Body of pancreas (tissue), 4 donors: ENCODE measurements around the gene MATR3. TPM values are rescaled to one million over a fixed set of nuclear protein-coding genes. Genes with fewer than 3 reads are reported as not detected.
"Not testable (repeated sequence)": the region's sequence is repeated elsewhere in the genome, so short reads cannot be mapped to it uniquely, and the experiment has no call there.

Experiments
- ATAC-seq: fragments of 150-250 bp; one replicate; pipeline ENCODE4 v1.9.1; 2016
- DNase-seq, 4 donors: peaks; one replicate each; pipeline ENCODE4 v3.0.0-alpha.2; 2019
- H3K27ac ChIP-seq, 4 donors: fragments of 200-600 bp; sonication (generic); 1 replicate in 3 of 4; 2 replicates in 1 of 4; pipeline versions ENCODE4 v1.5.1 to v1.6.1; 2016 to 2019; ENCODE audit warnings: mild to moderate bottlenecking in 1 of 4, mixed read lengths in 1 of 4, moderate library complexity in 1 of 4
- H3K27me3 ChIP-seq, 2 donors: fragments of 200-600 bp; sonication (generic); one replicate each; pipeline ENCODE4 v1.6.0; 2016; ENCODE audit warnings: mild to moderate bottlenecking in 1 of 2
- H3K36me3 ChIP-seq, 2 donors: fragments of 200-600 bp; sonication (generic); replicated peaks in 1 of 2; 2 replicates each; pipeline ENCODE4 v1.5.1; 2016; ENCODE audit warnings: low read depth in 2 of 2; ENCODE audit not compliant: insufficient read depth in 1 of 2
- H3K4me1 ChIP-seq: fragments of 200-600 bp; sonication (generic); one replicate; pipeline ENCODE4 v1.6.0; 2016
- H3K4me3 ChIP-seq, 2 donors: fragments of 200-600 bp; sonication (generic); 1 replicate in 1 of 2; 2 replicates in 1 of 2; pipeline ENCODE4 v1.5.1; 2016 to 2019
- H3K9me3 ChIP-seq, 3 donors: fragments of 200-600 bp; sonication (generic); 1 replicate in 2 of 3; 2 replicates in 1 of 3; pipeline ENCODE4 v1.5.1; 2016
- POLR2A ChIP-seq, 3 donors: fragments of 450-650 bp; IDR thresholded peaks; one replicate each; pipeline ENCODE4 v1.6.1; 2016; ENCODE audit warnings: antibody characterized with exemption in 3 of 3, mild to moderate bottlenecking in 2 of 3
- WGBS, 2 donors: methylation state at CpG; one replicate each; pipeline ENCODE4 v1.1.5; 2017; 5-methylcytosine and 5-hydroxymethylcytosine counted together
- intact Hi-C: fragments of 100-400 bp; cut with DNase I; formaldehyde crosslinking; loops from one replicate; pipeline ENCODE4 v1.15.1; 2023
- total RNA-seq, 2 donors: library from RNA; depleted of rRNA; stranded (reverse); fragments of >200 nt; gene quantifications; one replicate each; pipeline ENCODE4 v1.1.0, GENCODE V29; 2016
- TF ChIP-seq, protein P1 (sequence below), 7 experiments: fragments of 450-650 bp in 4 of 7; fragments of 200-600 bp in 3 of 7; sonication (generic) in 3 of 7; IDR thresholded peaks; one replicate each; pipeline ENCODE4 v1.5.1; 2016 to 2019; ENCODE audit warnings: antibody characterized with exemption in 7 of 7

Gene MATR3
- total RNA-seq, 2 donors from 2014 or later: 99.2 to 160 TPM

GRCh38 chr5:139306197-139306596 is 12.7 kb downstream of the MATR3 start:
- TF ChIP-seq, protein P1, sequence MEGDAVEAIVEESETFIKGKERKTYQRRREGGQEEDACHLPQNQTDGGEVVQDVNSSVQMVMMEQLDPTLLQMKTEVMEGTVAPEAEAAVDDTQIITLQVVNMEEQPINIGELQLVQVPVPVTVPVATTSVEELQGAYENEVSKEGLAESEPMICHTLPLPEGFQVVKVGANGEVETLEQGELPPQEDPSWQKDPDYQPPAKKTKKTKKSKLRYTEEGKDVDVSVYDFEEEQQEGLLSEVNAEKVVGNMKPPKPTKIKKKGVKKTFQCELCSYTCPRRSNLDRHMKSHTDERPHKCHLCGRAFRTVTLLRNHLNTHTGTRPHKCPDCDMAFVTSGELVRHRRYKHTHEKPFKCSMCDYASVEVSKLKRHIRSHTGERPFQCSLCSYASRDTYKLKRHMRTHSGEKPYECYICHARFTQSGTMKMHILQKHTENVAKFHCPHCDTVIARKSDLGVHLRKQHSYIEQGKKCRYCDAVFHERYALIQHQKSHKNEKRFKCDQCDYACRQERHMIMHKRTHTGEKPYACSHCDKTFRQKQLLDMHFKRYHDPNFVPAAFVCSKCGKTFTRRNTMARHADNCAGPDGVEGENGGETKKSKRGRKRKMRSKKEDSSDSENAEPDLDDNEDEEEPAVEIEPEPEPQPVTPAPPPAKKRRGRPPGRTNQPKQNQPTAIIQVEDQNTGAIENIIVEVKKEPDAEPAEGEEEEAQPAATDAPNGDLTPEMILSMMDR (IDR thresholded peaks at IDR 0.05): no peak
- no peak for TF ChIP-seq POLR2A (IDR thresholded peaks at IDR 0.05)
- H3K4me1 ChIP-seq: peaks cover 78% of the 10 kb centered on the region
- no peak for ATAC-seq

DNA sequence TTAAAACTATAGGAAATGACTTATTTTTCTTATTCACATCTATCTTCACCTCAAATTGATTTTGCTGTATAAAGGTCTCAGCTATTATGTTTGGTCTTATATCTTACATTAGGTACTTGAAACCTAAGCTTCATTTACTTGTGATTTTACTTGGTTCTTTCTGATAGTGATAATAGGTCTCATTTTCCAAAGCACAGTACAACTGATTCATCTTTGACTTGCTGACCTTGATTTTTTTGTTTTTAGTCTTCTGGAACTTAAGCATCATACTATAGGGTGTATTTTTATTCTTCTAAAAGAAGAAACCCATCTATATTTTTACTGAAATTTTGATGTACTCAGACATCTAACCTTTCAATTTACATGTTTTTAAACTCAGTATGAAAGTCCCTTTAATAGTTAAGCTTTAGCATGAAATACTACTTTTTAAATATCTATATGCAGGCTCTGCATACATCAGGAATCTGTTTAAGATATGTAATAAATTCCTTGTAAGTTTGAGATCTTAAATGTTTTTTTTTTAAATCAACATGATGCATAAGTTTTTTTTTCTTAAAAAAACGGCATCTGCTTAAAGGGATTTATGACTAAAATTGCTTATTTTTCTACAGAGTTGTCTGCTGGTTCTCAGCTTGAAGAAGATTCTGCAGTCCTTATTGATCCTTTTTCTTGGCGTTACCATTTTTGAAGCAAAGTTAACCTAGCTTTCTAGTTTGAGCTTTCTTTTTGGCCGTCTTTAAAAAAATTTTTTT is 13.3 kb downstream of the MATR3 start:
- DNase-seq: no peak

More at GRCh38 chr5:139306197-139306596, 12.7 kb downstream of the MATR3 start:
- H3K4me3 ChIP-seq: no peak overlapping the region
- no peak for DNase-seq
- 15 to 17% methylated on average over 1 of the region's 1 CpG for WGBS, 2 donors
- intact Hi-C loops: no loop called here
- H3K9me3 ChIP-seq: no peaks in the 10 kb centered on the region
- H3K36me3 ChIP-seq: no peaks in the 10 kb centered on the region
- no peak overlapping the region for H3K27ac ChIP-seq
- H3K27me3 ChIP-seq: no peaks in the 10 kb centered on the region

DNA sequence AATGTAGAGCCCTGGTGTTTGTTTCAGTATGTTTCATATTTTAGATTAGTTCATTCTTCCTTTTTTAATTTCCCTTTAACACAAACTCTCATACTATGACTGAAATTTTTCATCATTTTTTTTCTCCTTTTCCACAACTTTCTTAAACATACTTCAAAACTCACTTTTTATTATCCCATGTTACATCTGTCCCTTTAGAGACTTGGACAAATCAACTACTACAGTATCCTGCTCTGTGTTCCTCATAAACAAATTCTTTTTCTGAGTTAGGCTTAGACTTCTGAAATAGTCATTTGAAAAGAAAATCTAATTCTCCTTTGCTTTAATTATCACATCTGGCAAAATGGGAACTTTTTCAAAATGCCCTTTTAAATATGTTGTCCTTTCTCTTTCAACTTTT is 15.3 kb downstream of the MATR3 start:
- DNase-seq: no peak
- H3K4me1 ChIP-seq: peaks cover 70% of the 10 kb centered on the region
- no peaks in the 10 kb centered on the region for H3K36me3 ChIP-seq
- H3K27ac ChIP-seq: no peak overlapping the region
- no peak overlapping the region for H3K4me3 ChIP-seq
- intact Hi-C loops: no loop called here
- no peaks in the 10 kb centered on the region for H3K27me3 ChIP-seq
- ATAC-seq: no peak
- no peak for TF ChIP-seq POLR2A (IDR thresholded peaks at IDR 0.05)
- TF ChIP-seq, protein P1 (IDR thresholded peaks at IDR 0.05): no peak
- H3K9me3 ChIP-seq: no peaks in the 10 kb centered on the region

More for the DNA sequence above, 13.3 kb downstream of the MATR3 start:
- WGBS, 2 donors: 45 to 65% methylated on average over 3 of the region's 3 CpGs
- no peaks in the 10 kb centered on the region for H3K36me3 ChIP-seq
- H3K4me1 ChIP-seq: peaks cover 71% of the 10 kb centered on the region
- H3K9me3 ChIP-seq: no peaks in the 10 kb centered on the region
- H3K27ac ChIP-seq: no peak overlapping the region
- no peak for ATAC-seq
- no peak overlapping the region for H3K4me3 ChIP-seq
- TF ChIP-seq POLR2A (IDR thresholded peaks at IDR 0.05): no peak
- TF ChIP-seq, protein P1 (IDR thresholded peaks at IDR 0.05): no peak
- intact Hi-C loops: no loop called here
- H3K27me3 ChIP-seq: no peaks in the 10 kb centered on the region

DNA sequence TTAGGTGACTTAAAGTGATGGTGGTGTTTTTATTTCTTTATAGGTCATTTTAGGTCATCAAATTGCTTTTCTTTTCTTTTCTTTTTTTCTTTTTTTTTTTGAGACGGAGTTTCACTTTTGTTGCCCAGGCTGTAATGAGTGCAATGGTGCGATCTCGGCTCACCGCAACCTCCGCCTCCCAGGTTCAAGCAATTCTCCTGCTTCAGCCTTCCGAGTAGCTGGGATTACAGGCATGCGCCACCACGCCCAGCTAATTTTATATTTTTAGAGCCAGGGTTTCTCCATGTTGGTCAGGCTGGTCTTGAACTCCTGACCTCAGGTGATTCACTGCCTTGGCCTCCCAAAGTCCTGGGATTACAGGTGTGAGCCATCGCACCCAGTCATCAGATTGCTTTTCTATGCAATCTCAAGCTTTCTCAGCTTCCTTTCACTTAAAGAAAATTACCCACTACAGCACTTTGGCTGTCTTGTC is 17.2 kb downstream of the MATR3 start:
- H3K4me3 ChIP-seq, H3K27ac ChIP-seq, H3K9me3 ChIP-seq, H3K27me3 ChIP-seq, ATAC-seq, H3K36me3 ChIP-seq, DNase-seq, intact Hi-C loops: not testable (repeated sequence)
- peaks cover 65% of the 10 kb centered on the region for H3K4me1 ChIP-seq
- 92% methylated on average over 9 of the region's 9 CpGs for WGBS, 2 donors

DNA sequence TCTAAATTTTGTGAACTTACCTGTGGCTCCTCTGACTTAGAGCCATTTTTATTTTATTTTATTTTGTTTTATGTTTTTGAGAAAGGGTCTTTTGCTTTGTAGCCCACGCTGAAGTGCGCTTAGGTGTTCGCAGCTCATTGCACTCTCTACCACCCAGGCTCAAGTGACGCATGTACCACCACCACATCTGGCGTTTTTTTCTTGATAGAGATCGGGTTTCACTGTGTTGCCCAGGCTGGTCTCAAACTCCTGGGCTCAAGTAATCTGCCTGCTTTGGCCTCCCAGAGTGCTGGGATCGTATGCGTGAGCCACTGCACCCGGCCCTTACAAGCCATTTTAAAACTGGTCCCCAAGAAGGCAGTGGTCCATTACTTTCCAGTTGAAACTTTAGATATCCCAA is 18.5 kb downstream of the MATR3 start:
- intact Hi-C loops: no loop called here
- Histone ChIP-seq H3K4me3 (no peak overlapping the region), H3K36me3 (peaks cover 8 to 9% of the 10 kb centered on the region in 2 donors), H3K9me3 (no peaks in the 10 kb centered on the region), H3K4me1 (peaks cover 52% of the 10 kb centered on the region), H3K27me3 (no peaks in the 10 kb centered on the region), H3K27ac (no peak overlapping the region)
- DNase-seq (no peak), ATAC-seq (no peak)
- TF ChIP-seq, protein P1 (IDR thresholded peaks at IDR 0.05): no peak
- no peak for TF ChIP-seq POLR2A (IDR thresholded peaks at IDR 0.05)
- 91 to 95% methylated on average over 9 of the region's 9 CpGs for WGBS, 2 donors
